ENCODE measurements around the gene LRRK1.

DNA sequence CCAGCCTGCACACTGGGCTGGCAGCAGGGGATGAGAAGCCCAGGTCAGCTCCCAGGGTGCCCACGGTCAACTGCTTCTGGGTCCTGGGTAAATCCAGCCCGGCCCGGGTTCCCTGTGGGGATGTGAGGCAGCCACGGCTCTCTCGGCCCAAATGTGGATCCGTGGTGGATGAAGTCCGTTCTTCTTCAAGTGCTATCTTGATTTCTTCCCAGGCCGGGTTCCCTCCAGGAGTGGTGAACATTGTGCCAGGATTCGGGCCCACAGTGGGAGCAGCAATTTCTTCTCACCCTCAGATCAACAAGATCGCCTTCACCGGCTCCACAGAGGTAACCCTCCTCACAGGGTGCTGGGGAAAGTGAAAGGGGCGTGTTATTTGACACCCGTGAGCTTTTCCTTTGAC is 23.4 kb upstream of the LRRK1 start:
- TF ChIP-seq, protein P1, sequence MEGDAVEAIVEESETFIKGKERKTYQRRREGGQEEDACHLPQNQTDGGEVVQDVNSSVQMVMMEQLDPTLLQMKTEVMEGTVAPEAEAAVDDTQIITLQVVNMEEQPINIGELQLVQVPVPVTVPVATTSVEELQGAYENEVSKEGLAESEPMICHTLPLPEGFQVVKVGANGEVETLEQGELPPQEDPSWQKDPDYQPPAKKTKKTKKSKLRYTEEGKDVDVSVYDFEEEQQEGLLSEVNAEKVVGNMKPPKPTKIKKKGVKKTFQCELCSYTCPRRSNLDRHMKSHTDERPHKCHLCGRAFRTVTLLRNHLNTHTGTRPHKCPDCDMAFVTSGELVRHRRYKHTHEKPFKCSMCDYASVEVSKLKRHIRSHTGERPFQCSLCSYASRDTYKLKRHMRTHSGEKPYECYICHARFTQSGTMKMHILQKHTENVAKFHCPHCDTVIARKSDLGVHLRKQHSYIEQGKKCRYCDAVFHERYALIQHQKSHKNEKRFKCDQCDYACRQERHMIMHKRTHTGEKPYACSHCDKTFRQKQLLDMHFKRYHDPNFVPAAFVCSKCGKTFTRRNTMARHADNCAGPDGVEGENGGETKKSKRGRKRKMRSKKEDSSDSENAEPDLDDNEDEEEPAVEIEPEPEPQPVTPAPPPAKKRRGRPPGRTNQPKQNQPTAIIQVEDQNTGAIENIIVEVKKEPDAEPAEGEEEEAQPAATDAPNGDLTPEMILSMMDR (IDR thresholded peaks at IDR 0.05) = no peak
- TF ChIP-seq, protein P2, sequence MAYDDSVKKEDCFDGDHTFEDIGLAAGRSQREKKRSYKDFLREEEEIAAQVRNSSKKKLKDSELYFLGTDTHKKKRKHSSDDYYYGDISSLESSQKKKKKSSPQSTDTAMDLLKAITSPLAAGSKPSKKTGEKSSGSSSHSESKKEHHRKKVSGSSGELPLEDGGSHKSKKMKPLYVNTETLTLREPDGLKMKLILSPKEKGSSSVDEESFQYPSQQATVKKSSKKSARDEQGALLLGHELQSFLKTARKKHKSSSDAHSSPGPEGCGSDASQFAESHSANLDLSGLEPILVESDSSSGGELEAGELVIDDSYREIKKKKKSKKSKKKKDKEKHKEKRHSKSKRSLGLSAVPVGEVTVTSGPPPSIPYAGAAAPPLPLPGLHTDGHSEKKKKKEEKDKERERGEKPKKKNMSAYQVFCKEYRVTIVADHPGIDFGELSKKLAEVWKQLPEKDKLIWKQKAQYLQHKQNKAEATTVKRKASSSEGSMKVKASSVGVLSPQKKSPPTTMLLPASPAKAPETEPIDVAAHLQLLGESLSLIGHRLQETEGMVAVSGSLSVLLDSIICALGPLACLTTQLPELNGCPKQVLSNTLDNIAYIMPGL (CRISPR knock-in tag; IDR thresholded peaks at IDR 0.05; ENCODE audit: borderline replicate concordance) = no peak
- TF ChIP-seq RFX5 (IDR thresholded peaks at IDR 0.05) (no peak), RAD21 (conservative IDR thresholded peaks at IDR 0.05 in 1 of 2, IDR thresholded peaks at IDR 0.05 in 1 of 2) (no peak), RARB (CRISPR knock-in tag; IDR thresholded peaks at IDR 0.05) (no peak), HEYL (CRISPR knock-in tag; IDR thresholded peaks at IDR 0.05) (no peak), NR3C1 (IDR thresholded peaks at IDR 0.05) (no peak), POLR2A (IDR thresholded peaks at IDR 0.05; ENCODE audit: low read length) (no peak), EP300 (IDR thresholded peaks at IDR 0.05) (no peak), ZNF302 (CRISPR knock-in tag; IDR thresholded peaks at IDR 0.05) (no peak), POLR2AphosphoS2 (conservative IDR thresholded peaks at IDR 0.05; ENCODE audit: low read length) (no peak)

All from A549 (cell line).